GM10266 (cell line): ENCODE measurements around the gene TSFM.

Source experiments
- DNase-seq: peaks from one replicate; pipeline ENCODE4 v3.0.0; 2012; ENCODE audit errors: extremely low spot score
- TF ChIP-seq, protein P1 (sequence below): IDR thresholded peaks from 2 replicates; pipeline ENCODE4 v1.5.1; 2012; ENCODE audit warnings: mild to moderate bottlenecking, low read depth; ENCODE audit not compliant: control insufficient read depth, insufficient read depth; ENCODE audit errors: missing control alignments

Gene TSFM

DNA sequence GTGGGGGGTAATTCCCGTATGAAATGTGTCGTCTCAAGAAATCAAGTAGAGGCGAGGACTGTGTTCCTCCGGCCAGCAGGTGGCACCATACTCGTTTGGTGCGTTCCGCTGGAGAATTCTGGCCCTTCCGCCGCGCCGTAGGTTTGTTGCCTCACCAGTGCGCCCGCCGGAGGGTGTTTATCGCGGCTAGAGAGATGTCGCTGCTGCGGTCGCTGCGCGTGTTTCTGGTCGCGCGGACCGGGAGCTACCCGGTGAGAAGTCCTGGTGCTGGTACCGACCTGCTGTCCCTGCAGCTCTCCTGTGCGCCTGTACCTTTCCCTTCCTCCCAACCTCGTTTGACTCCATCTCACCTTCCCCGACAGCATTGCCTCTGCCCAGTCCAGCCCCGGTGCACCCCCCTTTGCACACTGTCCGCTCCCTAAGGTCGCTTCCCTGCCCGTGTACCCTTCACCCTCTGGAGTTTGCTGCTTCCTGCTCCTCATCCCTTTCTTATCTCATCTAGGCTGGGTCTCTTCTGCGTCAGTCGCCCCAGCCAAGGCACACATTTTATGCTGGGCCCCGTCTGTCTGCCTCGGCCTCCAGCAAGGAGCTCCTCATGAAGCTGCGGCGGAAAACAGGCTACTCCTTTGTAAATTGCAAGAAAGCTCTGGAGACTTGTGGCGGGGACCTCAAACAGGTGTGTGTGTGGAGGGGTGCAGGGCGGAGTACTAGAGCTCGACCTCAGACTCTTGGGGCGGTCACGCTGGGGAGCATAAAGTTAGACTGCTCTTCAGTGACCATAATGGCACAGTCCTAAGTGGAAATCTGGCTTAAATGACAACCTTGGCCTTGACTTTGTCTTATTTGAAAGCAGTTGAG, at the start of gene TSFM:
Gene TSFM (plus strand): TSS at position 180 of the 858 bp plus-strand sequence. CDS start 15 bp downstream, at position 195.
- TF ChIP-seq, protein P1, sequence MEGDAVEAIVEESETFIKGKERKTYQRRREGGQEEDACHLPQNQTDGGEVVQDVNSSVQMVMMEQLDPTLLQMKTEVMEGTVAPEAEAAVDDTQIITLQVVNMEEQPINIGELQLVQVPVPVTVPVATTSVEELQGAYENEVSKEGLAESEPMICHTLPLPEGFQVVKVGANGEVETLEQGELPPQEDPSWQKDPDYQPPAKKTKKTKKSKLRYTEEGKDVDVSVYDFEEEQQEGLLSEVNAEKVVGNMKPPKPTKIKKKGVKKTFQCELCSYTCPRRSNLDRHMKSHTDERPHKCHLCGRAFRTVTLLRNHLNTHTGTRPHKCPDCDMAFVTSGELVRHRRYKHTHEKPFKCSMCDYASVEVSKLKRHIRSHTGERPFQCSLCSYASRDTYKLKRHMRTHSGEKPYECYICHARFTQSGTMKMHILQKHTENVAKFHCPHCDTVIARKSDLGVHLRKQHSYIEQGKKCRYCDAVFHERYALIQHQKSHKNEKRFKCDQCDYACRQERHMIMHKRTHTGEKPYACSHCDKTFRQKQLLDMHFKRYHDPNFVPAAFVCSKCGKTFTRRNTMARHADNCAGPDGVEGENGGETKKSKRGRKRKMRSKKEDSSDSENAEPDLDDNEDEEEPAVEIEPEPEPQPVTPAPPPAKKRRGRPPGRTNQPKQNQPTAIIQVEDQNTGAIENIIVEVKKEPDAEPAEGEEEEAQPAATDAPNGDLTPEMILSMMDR, result peak; percentile 97
- peak; percentile 82 for DNase-seq

DNA sequence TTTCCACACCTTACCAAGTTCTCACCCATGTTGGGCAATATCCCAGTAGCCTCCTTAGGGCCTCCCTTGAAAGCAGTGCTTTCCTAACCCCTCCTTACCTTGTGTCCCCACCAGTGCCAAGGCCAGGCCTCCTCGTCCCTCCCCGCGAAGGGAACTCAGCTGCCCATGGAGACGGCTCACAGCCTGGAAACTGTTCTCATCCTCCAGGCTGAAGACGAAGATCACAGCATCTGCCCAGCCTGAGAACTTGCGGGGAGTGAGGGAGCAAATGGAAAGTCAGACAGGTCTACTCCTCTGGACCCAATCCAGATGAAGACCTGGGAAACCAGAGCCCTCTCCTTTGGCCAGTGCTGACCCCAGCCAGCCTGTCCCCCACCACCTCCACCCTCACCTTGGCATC, 48.7 kb upstream of the TSFM start:
- DNase-seq, result no peak
- TF ChIP-seq, protein P1, result no peak

- TF ChIP-seq, protein P1, result no peak
- no peak for DNase-seq
These were observed 48.0 kb upstream of the TSFM start for GRCh38 chr12:57734591-57734990.

- DNase-seq, result no peak
- TF ChIP-seq, protein P1, result no peak
These were observed 47.3 kb upstream of the TSFM start for GRCh38 chr12:57735198-57735855.

DNA sequence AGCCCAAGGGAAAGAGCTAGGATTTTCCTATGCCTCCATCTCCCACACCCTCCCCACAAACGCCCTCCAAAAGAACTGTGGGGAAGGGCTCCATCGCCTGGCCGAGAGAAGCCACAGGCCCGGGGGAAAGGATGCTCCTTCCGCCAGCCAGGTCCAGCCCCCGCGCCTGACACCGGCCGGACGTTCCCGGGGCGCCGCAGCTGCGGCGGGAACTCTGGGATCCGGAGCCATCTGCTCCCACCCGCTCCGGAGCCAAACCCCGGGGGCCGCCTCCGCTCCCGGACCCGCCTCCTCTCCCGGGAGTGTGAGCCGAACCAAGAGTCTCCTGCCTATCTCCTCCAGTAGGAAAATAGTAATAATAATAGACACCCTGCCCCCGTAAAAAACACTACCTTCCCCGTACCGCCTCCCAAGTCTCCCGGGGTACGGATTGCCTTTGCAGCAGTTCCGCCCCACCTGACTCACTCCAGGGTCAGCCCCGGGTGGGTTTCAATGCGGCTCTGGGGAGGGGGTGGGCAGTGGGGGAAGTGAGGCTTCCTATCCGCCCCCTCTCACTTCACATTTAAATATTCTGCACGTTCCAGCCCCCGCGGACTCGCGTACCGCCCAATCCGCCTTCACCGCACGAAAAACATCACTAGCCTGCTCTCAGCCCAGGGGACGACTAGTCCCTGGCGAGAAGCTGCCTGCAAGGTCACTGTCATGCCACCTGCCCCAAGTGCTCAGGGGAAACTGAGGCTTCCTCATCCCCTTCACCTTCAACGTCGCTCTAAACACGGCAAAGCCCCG, 46.4 kb upstream of the TSFM start:
- TF ChIP-seq, protein P1, result no peak
- no peak for DNase-seq

- DNase-seq, result no peak
- TF ChIP-seq, protein P1, result no peak
These were observed 45.7 kb upstream of the TSFM start for GRCh38 chr12:57736741-57737466.
